ENCODE data around the gene VENTX. TPM values are rescaled to one million over a fixed set of nuclear protein-coding genes. Genes with fewer than 3 reads are reported as not detected.

Gene VENTX
- total RNA-seq, 1 donor from 2014 or later: 1.6 TPM

- no peak overlapping the region for H3K4me3 Mint-ChIP-seq (ENCODE audit: unreplicated experiment)
- no peak overlapping the region for H3K27ac Mint-ChIP-seq (ENCODE audit: unreplicated experiment)
- peaks cover 4% of the 10 kb centered on the region for H3K9me3 Mint-ChIP-seq (ENCODE audit: unreplicated experiment)
- no peaks in the 10 kb centered on the region for H3K36me3 Mint-ChIP-seq (ENCODE audit: unreplicated experiment)
- DNase-seq: no peak
- peaks cover 6% of the 10 kb centered on the region for H3K4me1 Mint-ChIP-seq (ENCODE audit: low read depth, unreplicated experiment)
- no peak for TF ChIP-seq CTCF (IDR thresholded peaks at IDR 0.05; ENCODE audit: partially characterized antibody, unreplicated experiment)
- peaks cover 3% of the 10 kb centered on the region for H3K27me3 Mint-ChIP-seq (ENCODE audit: unreplicated experiment)
Observed at GRCh38 chr10:133282846-133283390, 45.3 kb downstream of the VENTX start.

- no peak for TF ChIP-seq CTCF (IDR thresholded peaks at IDR 0.05; ENCODE audit: partially characterized antibody, unreplicated experiment)
- Mint-ChIP-seq H3K36me3 (ENCODE audit: unreplicated experiment) (peaks cover 4% of the 10 kb centered on the region), H3K4me3 (ENCODE audit: unreplicated experiment) (no peak overlapping the region), H3K27ac (ENCODE audit: unreplicated experiment) (no peak overlapping the region), H3K27me3 (ENCODE audit: unreplicated experiment) (peaks cover 3% of the 10 kb centered on the region), H3K9me3 (ENCODE audit: unreplicated experiment) (peaks cover 4% of the 10 kb centered on the region), H3K4me1 (ENCODE audit: low read depth, unreplicated experiment) (peaks cover 2% of the 10 kb centered on the region)
- DNase-seq: no peak
Observed at GRCh38 chr10:133283931-133284330, 46.3 kb downstream of the VENTX start.

GRCh38 chr10:133285217-133285616, 47.6 kb downstream of the VENTX start:
- Mint-ChIP-seq H3K27me3 (ENCODE audit: unreplicated experiment) (peaks cover 1% of the 10 kb centered on the region), H3K9me3 (ENCODE audit: unreplicated experiment) (peaks cover 4% of the 10 kb centered on the region), H3K4me3 (ENCODE audit: unreplicated experiment) (no peak overlapping the region), H3K27ac (ENCODE audit: unreplicated experiment) (no peak overlapping the region), H3K36me3 (ENCODE audit: unreplicated experiment) (peaks cover 4% of the 10 kb centered on the region), H3K4me1 (ENCODE audit: low read depth, unreplicated experiment) (no peaks in the 10 kb centered on the region)
- no peak for DNase-seq
- no peak for TF ChIP-seq CTCF (IDR thresholded peaks at IDR 0.05; ENCODE audit: partially characterized antibody, unreplicated experiment)

- H3K27ac Mint-ChIP-seq (ENCODE audit: unreplicated experiment): no peak overlapping the region
- peaks cover 1% of the 10 kb centered on the region for H3K27me3 Mint-ChIP-seq (ENCODE audit: unreplicated experiment)
- DNase-seq: no peak
- H3K4me1 Mint-ChIP-seq (ENCODE audit: low read depth, unreplicated experiment): peaks cover 1% of the 10 kb centered on the region
- no peak for TF ChIP-seq CTCF (IDR thresholded peaks at IDR 0.05; ENCODE audit: partially characterized antibody, unreplicated experiment)
- H3K4me3 Mint-ChIP-seq (ENCODE audit: unreplicated experiment): no peak overlapping the region
- peaks cover 4% of the 10 kb centered on the region for H3K9me3 Mint-ChIP-seq (ENCODE audit: unreplicated experiment)
- peaks cover 8% of the 10 kb centered on the region for H3K36me3 Mint-ChIP-seq (ENCODE audit: unreplicated experiment)
Observed at GRCh38 chr10:133286366-133286765, 48.7 kb downstream of the VENTX start.

GRCh38 chr10:133287832-133288500, 50.3 kb downstream of the VENTX start:
- Mint-ChIP-seq H3K4me1 (ENCODE audit: low read depth, unreplicated experiment) (peaks cover 1% of the 10 kb centered on the region), H3K36me3 (ENCODE audit: unreplicated experiment) (peaks cover 8% of the 10 kb centered on the region), H3K27ac (ENCODE audit: unreplicated experiment) (no peak overlapping the region), H3K4me3 (ENCODE audit: unreplicated experiment) (no peak overlapping the region), H3K9me3 (ENCODE audit: unreplicated experiment) (peaks cover 4% of the 10 kb centered on the region), H3K27me3 (ENCODE audit: unreplicated experiment) (peaks cover 1% of the 10 kb centered on the region)
- DNase-seq: no peak
- no peak for TF ChIP-seq CTCF (IDR thresholded peaks at IDR 0.05; ENCODE audit: partially characterized antibody, unreplicated experiment)
